IMR-90 (cell line): Measurements from ENCODE around the gene UBE2O.

Source experiments
- BHLHE40 ChIP-seq: fragments of 150-350 bp; IDR thresholded peaks from 2 replicates; pipeline ENCODE4 v1.6.1; 2016; ENCODE audit warnings: mild to moderate bottlenecking, low read depth, low read length
- CEBPB ChIP-seq: IDR thresholded peaks from 2 replicates; pipeline ENCODE4 v1.6.1; 2012; ENCODE audit warnings: low read depth, low read length, improper control_type of control experiment
- CHD1 ChIP-seq: IDR thresholded peaks from 2 replicates; pipeline ENCODE4 v1.6.1; 2012; ENCODE audit warnings: low read depth, low read length, improper control_type of control experiment
- MAFK ChIP-seq: IDR thresholded peaks from 2 replicates; pipeline ENCODE4 v1.6.1; 2012; ENCODE audit warnings: low read depth, low read length, improper control_type of control experiment
- NFE2L2 ChIP-seq: fragments of 150-350 bp; IDR thresholded peaks from 2 replicates; pipeline ENCODE4 v1.6.1; 2016; ENCODE audit warnings: low read depth, mild to moderate bottlenecking, low read length
- POLR2A ChIP-seq: IDR thresholded peaks from 2 replicates; pipeline ENCODE4 v1.6.1; 2012; ENCODE audit warnings: mild to moderate bottlenecking, low read depth, low read length
- RAD21 ChIP-seq: IDR thresholded peaks from 2 replicates; pipeline ENCODE4 v1.6.1; 2012; ENCODE audit warnings: low read length, improper control_type of control experiment
- RCOR1 ChIP-seq: IDR thresholded peaks from 2 replicates; pipeline ENCODE4 v1.6.1; 2012; ENCODE audit warnings: mild to moderate bottlenecking, low read length, improper control_type of control experiment; ENCODE audit not compliant: insufficient replicate concordance
- RFX5 ChIP-seq: IDR thresholded peaks from 2 replicates; pipeline ENCODE4 v1.8.0; 2012; ENCODE audit warnings: low read depth, mild to moderate bottlenecking, low read length, moderate library complexity
- USF2 ChIP-seq: fragments of 150-350 bp; IDR thresholded peaks from 2 replicates; pipeline ENCODE4 v1.6.1; 2017; ENCODE audit warnings: mild to moderate bottlenecking, antibody characterized with exemption, low read length, low read depth
- TF ChIP-seq, protein P1 (sequence below): conservative IDR thresholded peaks from 2 replicates; pipeline ENCODE4 v1.5.1; 2012; ENCODE audit warnings: mild to moderate bottlenecking, low read depth, low read length, improper control_type of control experiment

DNA sequence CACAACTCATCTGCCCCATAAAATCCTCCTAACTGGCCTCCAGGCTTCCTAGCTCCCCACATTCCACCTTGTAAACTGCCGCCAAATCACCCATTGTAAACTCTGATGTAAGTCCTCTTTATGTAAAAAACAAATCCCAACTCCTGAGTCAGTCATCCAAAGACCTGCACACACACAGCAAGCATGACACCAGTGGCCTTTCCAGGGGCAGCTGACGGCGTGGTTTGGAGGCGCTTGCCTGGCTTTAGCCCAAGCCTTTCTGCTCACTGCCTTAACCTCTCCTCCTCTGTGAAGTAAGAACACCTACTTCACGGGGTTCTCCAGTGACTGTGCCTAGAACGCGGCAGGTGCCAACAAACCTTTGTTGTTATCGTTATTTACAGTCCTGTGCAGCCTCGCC lies 14.0 kb downstream of the UBE2O start:
- TF ChIP-seq, protein P1, sequence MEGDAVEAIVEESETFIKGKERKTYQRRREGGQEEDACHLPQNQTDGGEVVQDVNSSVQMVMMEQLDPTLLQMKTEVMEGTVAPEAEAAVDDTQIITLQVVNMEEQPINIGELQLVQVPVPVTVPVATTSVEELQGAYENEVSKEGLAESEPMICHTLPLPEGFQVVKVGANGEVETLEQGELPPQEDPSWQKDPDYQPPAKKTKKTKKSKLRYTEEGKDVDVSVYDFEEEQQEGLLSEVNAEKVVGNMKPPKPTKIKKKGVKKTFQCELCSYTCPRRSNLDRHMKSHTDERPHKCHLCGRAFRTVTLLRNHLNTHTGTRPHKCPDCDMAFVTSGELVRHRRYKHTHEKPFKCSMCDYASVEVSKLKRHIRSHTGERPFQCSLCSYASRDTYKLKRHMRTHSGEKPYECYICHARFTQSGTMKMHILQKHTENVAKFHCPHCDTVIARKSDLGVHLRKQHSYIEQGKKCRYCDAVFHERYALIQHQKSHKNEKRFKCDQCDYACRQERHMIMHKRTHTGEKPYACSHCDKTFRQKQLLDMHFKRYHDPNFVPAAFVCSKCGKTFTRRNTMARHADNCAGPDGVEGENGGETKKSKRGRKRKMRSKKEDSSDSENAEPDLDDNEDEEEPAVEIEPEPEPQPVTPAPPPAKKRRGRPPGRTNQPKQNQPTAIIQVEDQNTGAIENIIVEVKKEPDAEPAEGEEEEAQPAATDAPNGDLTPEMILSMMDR: no peak
- TF ChIP-seq POLR2A (no peak), USF2 (no peak), BHLHE40 (no peak), RFX5 (no peak), RAD21 (no peak), RCOR1 (no peak), CEBPB (no peak), CHD1 (no peak), MAFK (no peak), NFE2L2 (no peak)
